Stimulated activated CD8-positive, alpha-beta memory T cell treated with anti-CD3 and anti-CD28 coated beads, Interleukin-15, amount 100 ng/mL, for 1 hour (primary cell): ENCODE measurements around the gene NUP58.
A peak's percentile ranks its signal among the peaks of the same experiment; 100 is the strongest.

Source experiments
- DNase-seq: peaks from one replicate; pipeline ENCODE4 v3.0.0-alpha.2; 2020; ENCODE audit warnings: low read depth

NUP58 gene

GRCh38 chr13:25301347-25302113 is at the start of gene NUP58:
Gene NUP58 (plus strand): TSS chr13:25301625. CDS start chr13:25301774, 149 bp downstream.
- DNase-seq: peak; percentile 86

- no peak for DNase-seq
Measured at GRCh38 chr13:25252225-25252624, 49.2 kb upstream of the NUP58 start.

GRCh38 chr13:25252752-25253151 is 48.7 kb upstream of the NUP58 start:
- DNase-seq: no peak

- no peak for DNase-seq
Measured at GRCh38 chr13:25253702-25254101, 47.7 kb upstream of the NUP58 start.

GRCh38 chr13:25262261-25262660 is 39.2 kb upstream of the NUP58 start:
- no peak for DNase-seq

- DNase-seq: no peak
Measured at GRCh38 chr13:25266706-25267105, 34.7 kb upstream of the NUP58 start.

- DNase-seq: no peak
Measured at GRCh38 chr13:25267715-25268114, 33.7 kb upstream of the NUP58 start.

- DNase-seq: no peak
Measured at GRCh38 chr13:25268561-25268960, 32.9 kb upstream of the NUP58 start.

GRCh38 chr13:25276748-25277147 is 24.7 kb upstream of the NUP58 start:
- no peak for DNase-seq

- no peak for DNase-seq
Measured at GRCh38 chr13:25280396-25280795, 21.0 kb upstream of the NUP58 start.

- no peak for DNase-seq
Measured at GRCh38 chr13:25281193-25281934, 20.1 kb upstream of the NUP58 start.

- DNase-seq: no peak
Measured at GRCh38 chr13:25281935-25282332, 19.5 kb upstream of the NUP58 start.

- no peak for DNase-seq
Measured at GRCh38 chr13:25286308-25286968, 15.0 kb upstream of the NUP58 start.

- peak; percentile 93 for DNase-seq
Measured at GRCh38 chr13:25286969-25287961, 14.2 kb upstream of the NUP58 start, which contains the start of gene MTMR6. Gene MTMR6 (minus strand): TSS chr13:25287488. CDS start chr13:25287247, 241 bp downstream.

- no peak for DNase-seq
Measured at GRCh38 chr13:25288966-25289365, 12.5 kb upstream of the NUP58 start.

- DNase-seq: no peak
Measured at GRCh38 chr13:25291691-25292090, 9.7 kb upstream of the NUP58 start.

GRCh38 chr13:25292301-25292700 is 9.1 kb upstream of the NUP58 start:
- DNase-seq: no peak

- DNase-seq: no peak
Measured at GRCh38 chr13:25295228-25295627, 6.2 kb upstream of the NUP58 start.

- DNase-seq: no peak
Measured at GRCh38 chr13:25295701-25296100, 5.7 kb upstream of the NUP58 start.

GRCh38 chr13:25300861-25301346 is 521 bp upstream of the NUP58 start:
- DNase-seq: no peak

- no peak for DNase-seq
Measured at GRCh38 chr13:25302121-25302520, 696 bp downstream of the NUP58 start.
